Liver (tissue), 9 donors: ENCODE results near the gene SH2D2A. TPM values are rescaled to one million over a fixed set of nuclear protein-coding genes. Genes with fewer than 3 reads are reported as not detected.

ENCODE experiments used
- DNase-seq: peaks from one replicate; pipeline ENCODE4 v3.0.0-alpha.2; 2017; ENCODE audit warnings: low spot score
- H3K27ac ChIP-seq, 2 donors: one replicate each; pipeline ENCODE4 v1.7.0; 2013; ENCODE audit warnings: inconsistent platforms in 2 of 2, low read length in 2 of 2, control low read depth in 1 of 2, low read depth in 1 of 2, mild to moderate bottlenecking in 1 of 2
- H3K27me3 ChIP-seq, 4 donors: one replicate each; pipeline versions ENCODE4 v1.6.1 to v1.7.0; 2013; ENCODE audit warnings: low read length in 3 of 4, inconsistent platforms in 1 of 4, mild to moderate bottlenecking in 1 of 4, moderate library complexity in 1 of 4; ENCODE audit not compliant: control insufficient read depth in 4 of 4, insufficient read depth in 4 of 4
- H3K36me3 ChIP-seq, 4 donors: one replicate each; pipeline versions ENCODE4 v1.6.1 to v1.7.0; 2013; ENCODE audit warnings: low read length in 3 of 4, mild to moderate bottlenecking in 3 of 4, low read depth in 1 of 4, moderate library complexity in 1 of 4; ENCODE audit not compliant: control insufficient read depth in 4 of 4, insufficient read depth in 3 of 4
- H3K4me1 ChIP-seq, 4 donors: one replicate each; pipeline versions ENCODE4 v1.6.1 to v1.7.0; 2013; ENCODE audit warnings: low read length in 3 of 4, mild to moderate bottlenecking in 3 of 4, moderate library complexity in 1 of 4; ENCODE audit not compliant: control insufficient read depth in 4 of 4, insufficient read depth in 4 of 4
- H3K4me3 ChIP-seq, 3 donors: one replicate each; pipeline versions ENCODE4 v1.6.1 to v1.7.0; 2013; ENCODE audit warnings: low read length in 3 of 3, control low read depth in 1 of 3, low read depth in 1 of 3, mild to moderate bottlenecking in 1 of 3
- H3K9ac ChIP-seq, 2 donors: one replicate each; pipeline ENCODE4 v1.7.0; 2013; ENCODE audit warnings: low read length in 2 of 2, mild to moderate bottlenecking in 2 of 2, moderate library complexity in 2 of 2, control low read depth in 1 of 2, low read depth in 1 of 2
- H3K9me3 ChIP-seq, 4 donors: one replicate each; pipeline versions ENCODE4 v1.6.1 to v1.7.0; 2013; ENCODE audit warnings: low read length in 3 of 4; ENCODE audit not compliant: control insufficient read depth in 4 of 4
- EGR1 ChIP-seq, 2 donors: IDR thresholded peaks; 2 replicates each; pipeline ENCODE4 v1.6.1; 2016 to 2018; ENCODE audit warnings: antibody characterized with exemption in 2 of 2, low read depth in 2 of 2
- FOXA1 ChIP-seq: IDR thresholded peaks from 2 replicates; pipeline ENCODE4 v1.6.1; 2016; ENCODE audit warnings: antibody characterized with exemption
- FOXA2 ChIP-seq: IDR thresholded peaks from 2 replicates; pipeline ENCODE4 v1.6.1; 2016; ENCODE audit warnings: antibody characterized with exemption
- GABPA ChIP-seq, 2 donors: IDR thresholded peaks in 1 of 2; conservative IDR thresholded peaks in 1 of 2; 2 replicates each; pipeline ENCODE4 v1.6.1; 2016; ENCODE audit warnings: antibody characterized with exemption in 2 of 2, mild to moderate bottlenecking in 1 of 2, moderate library complexity in 1 of 2
- HNF4A ChIP-seq, 2 donors: conservative IDR thresholded peaks; 2 replicates each; pipeline ENCODE4 v1.6.1; 2016; ENCODE audit warnings: antibody characterized with exemption in 2 of 2, mild to moderate bottlenecking in 2 of 2
- HNF4G ChIP-seq: IDR thresholded peaks from 2 replicates; pipeline ENCODE4 v1.6.1; 2016; ENCODE audit warnings: antibody characterized with exemption
- JUND ChIP-seq, 2 donors: IDR thresholded peaks; 2 replicates each; pipeline ENCODE4 v1.6.1; 2016; ENCODE audit warnings: antibody characterized with exemption in 2 of 2
- MAX ChIP-seq: IDR thresholded peaks from 2 replicates; pipeline ENCODE4 v1.6.1; 2016; ENCODE audit warnings: antibody characterized with exemption
- NR2F2 ChIP-seq: IDR thresholded peaks from 2 replicates; pipeline ENCODE4 v1.6.1; 2016; ENCODE audit warnings: antibody characterized with exemption
- RAD21 ChIP-seq, 2 donors: IDR thresholded peaks; 2 replicates each; pipeline ENCODE4 v1.6.1; 2016; ENCODE audit warnings: antibody characterized with exemption in 2 of 2, mild to moderate bottlenecking in 2 of 2
- RXRA ChIP-seq, 2 donors: IDR thresholded peaks; 2 replicates each; pipeline ENCODE4 v1.6.1; 2017 to 2018; ENCODE audit warnings: antibody characterized with exemption in 2 of 2, mild to moderate bottlenecking in 1 of 2
- SP1 ChIP-seq: IDR thresholded peaks from 2 replicates; pipeline ENCODE4 v1.6.1; 2018; ENCODE audit warnings: antibody characterized with exemption, mild to moderate bottlenecking
- TAF1 ChIP-seq: conservative IDR thresholded peaks from 2 replicates; pipeline ENCODE4 v1.6.1; 2016; ENCODE audit warnings: antibody characterized with exemption, mild to moderate bottlenecking
- YY1 ChIP-seq: IDR thresholded peaks from 2 replicates; pipeline ENCODE4 v1.6.1; 2016; ENCODE audit warnings: antibody characterized with exemption, mild to moderate bottlenecking
- ZBTB33 ChIP-seq: IDR thresholded peaks from 2 replicates; pipeline ENCODE4 v1.6.1; 2016; ENCODE audit warnings: antibody characterized with exemption
- WGBS: extraction: QIAGEN DNeasy Blood & Tissue Kit; methylation state at CpG from one replicate; pipeline ENCODE4 v1.1.7; 2013; 5-methylcytosine and 5-hydroxymethylcytosine counted together
- polyA plus RNA-seq, 2 donors: library from polyadenylated mRNA; stranded (reverse) in 1 of 2; unstranded in 1 of 2; fragments of 200-250 nt in 1 of 2; fragments of >200 nt in 1 of 2; fragmentation: Nextera tagmentation in 1 of 2; extraction: Ambion mirVana in 1 of 2; gene quantifications; one replicate each; pipeline versions ENCODE4 v1.2.1 to v1.2.3, GENCODE V29; 2013 to 2015
- total RNA-seq, 2 donors: library from RNA; depleted of rRNA; stranded (reverse); fragments of >200 nt; gene quantifications; one replicate each; pipeline ENCODE4 v1.2.3, GENCODE V29; 2014
- TF ChIP-seq, protein P1 (sequence below): fragments of 150-350 bp; IDR thresholded peaks from 2 replicates; pipeline ENCODE4 v1.5.1; 2017; ENCODE audit warnings: improper control_type of control experiment, low read depth, low read length; ENCODE audit not compliant: missing input control
- TF ChIP-seq, protein P2 (sequence below): IDR thresholded peaks from 2 replicates; pipeline ENCODE4 v1.6.1; 2016; ENCODE audit warnings: antibody characterized with exemption
- TF ChIP-seq, protein P3 (sequence below): IDR thresholded peaks from 2 replicates; pipeline ENCODE4 v1.6.1; 2016; ENCODE audit warnings: antibody characterized with exemption, mild to moderate bottlenecking
- donor health status: healthy.
- donor health status: healthy.
- donor health status: healthy.
- donor health status: healthy.
- donor health status: healthy.

The SH2D2A gene
- total and polyA plus RNA-seq, 4 donors: 0.14 to 0.38 (median 0.24) TPM

- DNase-seq: no peak
- no peak for TF ChIP-seq GABPA (IDR thresholded peaks at IDR 0.05 in 1 of 2, conservative IDR thresholded peaks at IDR 0.05 in 1 of 2)
- TF ChIP-seq MAX: no peak
- TF ChIP-seq, protein P1, sequence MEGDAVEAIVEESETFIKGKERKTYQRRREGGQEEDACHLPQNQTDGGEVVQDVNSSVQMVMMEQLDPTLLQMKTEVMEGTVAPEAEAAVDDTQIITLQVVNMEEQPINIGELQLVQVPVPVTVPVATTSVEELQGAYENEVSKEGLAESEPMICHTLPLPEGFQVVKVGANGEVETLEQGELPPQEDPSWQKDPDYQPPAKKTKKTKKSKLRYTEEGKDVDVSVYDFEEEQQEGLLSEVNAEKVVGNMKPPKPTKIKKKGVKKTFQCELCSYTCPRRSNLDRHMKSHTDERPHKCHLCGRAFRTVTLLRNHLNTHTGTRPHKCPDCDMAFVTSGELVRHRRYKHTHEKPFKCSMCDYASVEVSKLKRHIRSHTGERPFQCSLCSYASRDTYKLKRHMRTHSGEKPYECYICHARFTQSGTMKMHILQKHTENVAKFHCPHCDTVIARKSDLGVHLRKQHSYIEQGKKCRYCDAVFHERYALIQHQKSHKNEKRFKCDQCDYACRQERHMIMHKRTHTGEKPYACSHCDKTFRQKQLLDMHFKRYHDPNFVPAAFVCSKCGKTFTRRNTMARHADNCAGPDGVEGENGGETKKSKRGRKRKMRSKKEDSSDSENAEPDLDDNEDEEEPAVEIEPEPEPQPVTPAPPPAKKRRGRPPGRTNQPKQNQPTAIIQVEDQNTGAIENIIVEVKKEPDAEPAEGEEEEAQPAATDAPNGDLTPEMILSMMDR: no peak
- no peak for TF ChIP-seq HNF4G
- TF ChIP-seq RAD21 (IDR thresholded peaks at IDR 0.05): no peak
- no peak for TF ChIP-seq HNF4A (conservative IDR thresholded peaks at IDR 0.05)
- TF ChIP-seq JUND (IDR thresholded peaks at IDR 0.05): no peak
- no peak for TF ChIP-seq TAF1
- TF ChIP-seq SP1: no peak
- no peak for TF ChIP-seq YY1
- TF ChIP-seq RXRA (IDR thresholded peaks at IDR 0.05): no peak
- no peak for TF ChIP-seq NR2F2
- no peak for TF ChIP-seq FOXA1
- TF ChIP-seq, protein P2, sequence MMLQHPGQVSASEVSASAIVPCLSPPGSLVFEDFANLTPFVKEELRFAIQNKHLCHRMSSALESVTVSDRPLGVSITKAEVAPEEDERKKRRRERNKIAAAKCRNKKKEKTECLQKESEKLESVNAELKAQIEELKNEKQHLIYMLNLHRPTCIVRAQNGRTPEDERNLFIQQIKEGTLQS: no peak
- no peak for TF ChIP-seq EGR1 (IDR thresholded peaks at IDR 0.05; ENCODE audit: low read depth in 2 of 2)
- no peak for TF ChIP-seq FOXA2
- TF ChIP-seq, protein P3, sequence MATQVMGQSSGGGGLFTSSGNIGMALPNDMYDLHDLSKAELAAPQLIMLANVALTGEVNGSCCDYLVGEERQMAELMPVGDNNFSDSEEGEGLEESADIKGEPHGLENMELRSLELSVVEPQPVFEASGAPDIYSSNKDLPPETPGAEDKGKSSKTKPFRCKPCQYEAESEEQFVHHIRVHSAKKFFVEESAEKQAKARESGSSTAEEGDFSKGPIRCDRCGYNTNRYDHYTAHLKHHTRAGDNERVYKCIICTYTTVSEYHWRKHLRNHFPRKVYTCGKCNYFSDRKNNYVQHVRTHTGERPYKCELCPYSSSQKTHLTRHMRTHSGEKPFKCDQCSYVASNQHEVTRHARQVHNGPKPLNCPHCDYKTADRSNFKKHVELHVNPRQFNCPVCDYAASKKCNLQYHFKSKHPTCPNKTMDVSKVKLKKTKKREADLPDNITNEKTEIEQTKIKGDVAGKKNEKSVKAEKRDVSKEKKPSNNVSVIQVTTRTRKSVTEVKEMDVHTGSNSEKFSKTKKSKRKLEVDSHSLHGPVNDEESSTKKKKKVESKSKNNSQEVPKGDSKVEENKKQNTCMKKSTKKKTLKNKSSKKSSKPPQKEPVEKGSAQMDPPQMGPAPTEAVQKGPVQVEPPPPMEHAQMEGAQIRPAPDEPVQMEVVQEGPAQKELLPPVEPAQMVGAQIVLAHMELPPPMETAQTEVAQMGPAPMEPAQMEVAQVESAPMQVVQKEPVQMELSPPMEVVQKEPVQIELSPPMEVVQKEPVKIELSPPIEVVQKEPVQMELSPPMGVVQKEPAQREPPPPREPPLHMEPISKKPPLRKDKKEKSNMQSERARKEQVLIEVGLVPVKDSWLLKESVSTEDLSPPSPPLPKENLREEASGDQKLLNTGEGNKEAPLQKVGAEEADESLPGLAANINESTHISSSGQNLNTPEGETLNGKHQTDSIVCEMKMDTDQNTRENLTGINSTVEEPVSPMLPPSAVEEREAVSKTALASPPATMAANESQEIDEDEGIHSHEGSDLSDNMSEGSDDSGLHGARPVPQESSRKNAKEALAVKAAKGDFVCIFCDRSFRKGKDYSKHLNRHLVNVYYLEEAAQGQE: no peak
- no peak for TF ChIP-seq ZBTB33
- Histone ChIP-seq H3K9me3 (no peaks in the 10 kb centered on the region), H3K4me1 (no peaks in the 10 kb centered on the region), H3K9ac (no peak overlapping the region), H3K27ac (no peak overlapping the region), H3K4me3 (no peak overlapping the region), H3K27me3 (no peaks in the 10 kb centered on the region), H3K36me3 (peaks cover 11 to 34% (median 25%) of the 10 kb centered on the region in 4 donors)
- 86% methylated on average over 6 of the region's 6 CpGs for WGBS
Observed at GRCh38 chr1:156785458-156785857, 31.2 kb downstream of the SH2D2A start.
